ENCODE results near the gene PIK3C2B. TPM values are rescaled to one million over a fixed set of nuclear protein-coding genes. Genes with fewer than 3 reads are reported as not detected.

Gene PIK3C2B
- total RNA-seq, 2 donors from 2014 or later, result 21.2 to 21.7 TPM

DNA sequence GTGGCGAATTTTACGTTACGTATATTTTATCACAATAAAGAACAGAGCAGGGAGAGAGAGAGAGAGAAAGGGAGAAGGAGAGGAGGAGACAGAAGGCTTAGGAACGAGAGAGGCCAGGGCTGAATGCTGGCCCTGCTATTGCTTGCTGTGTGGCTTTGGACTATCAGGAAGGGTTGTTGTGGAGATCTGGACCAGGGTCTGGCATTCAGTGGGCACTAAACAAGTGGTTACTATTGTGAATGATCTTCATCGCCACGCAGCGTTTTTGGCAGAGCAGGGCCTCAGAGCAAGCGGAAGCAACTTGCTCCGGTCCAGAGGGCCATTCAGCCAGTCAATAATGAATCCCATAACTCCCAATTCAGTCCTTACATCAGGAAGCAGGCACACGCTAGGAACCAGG lies 26.4 kb downstream of the PIK3C2B start:
- ATAC-seq (no peak), DNase-seq (no peak)
- intact Hi-C loops (cut with DNase I), result no loop called here

GRCh38 chr1:204466416-204467405 lies 27.9 kb downstream of the PIK3C2B start:
- ATAC-seq, result peak; percentile 64 to 75

DNA sequence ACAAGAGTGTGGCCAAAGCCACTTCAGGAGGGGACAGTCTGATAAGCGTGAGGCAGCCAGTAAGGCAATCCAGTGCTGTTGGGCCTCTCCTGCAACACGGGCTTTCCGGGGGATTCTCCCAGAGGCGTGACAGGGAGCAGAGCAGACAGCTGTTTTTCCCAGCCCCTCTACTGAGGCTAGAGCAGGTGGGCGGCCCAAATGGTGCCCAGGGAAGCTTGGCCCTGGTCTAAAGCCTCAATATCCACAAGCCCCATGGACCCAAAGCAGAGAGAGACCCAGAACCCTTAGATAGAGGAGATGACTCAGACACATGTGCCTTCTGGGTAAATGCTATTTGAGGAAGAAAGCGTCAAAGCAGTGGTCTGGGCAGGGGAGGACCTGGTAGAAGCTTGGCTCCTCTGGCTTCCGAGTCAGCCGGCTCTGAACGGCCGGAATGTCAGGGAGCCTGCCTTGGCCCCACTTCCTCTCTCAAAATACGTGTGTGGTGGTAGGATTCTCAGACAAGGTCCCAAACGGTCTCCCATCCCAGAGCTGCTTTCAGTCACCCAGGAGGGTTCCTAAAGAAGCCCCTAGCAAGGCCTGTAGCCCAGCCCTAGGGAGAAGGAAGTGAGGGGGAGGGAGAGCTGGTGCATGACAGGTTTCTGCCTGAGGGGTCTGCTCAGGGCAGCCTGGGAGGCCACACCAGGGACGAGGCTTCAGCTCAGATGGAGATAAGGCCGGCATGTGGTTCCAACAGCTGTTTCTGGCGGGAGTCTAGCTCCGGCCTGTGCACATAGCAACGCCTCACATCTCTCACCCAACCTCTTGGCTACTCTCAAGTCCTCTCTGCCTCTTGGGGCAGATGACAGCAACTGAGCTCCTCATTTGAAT lies 28.8 kb downstream of the PIK3C2B start:
- ATAC-seq, result peak; percentile 45 to 51
- intact Hi-C loops (cut with DNase I), result no loop called here
- peak; percentile 39 for DNase-seq

More at GRCh38 chr1:204466416-204467405, 27.9 kb downstream of the PIK3C2B start:
- DNase-seq, result peak; percentile 55
- intact Hi-C loops (cut with DNase I), result no loop called here

GRCh38 chr1:204464701-204465100 lies 29.9 kb downstream of the PIK3C2B start:
- ATAC-seq (no peak), DNase-seq (no peak)
- intact Hi-C loops (cut with DNase I), result no loop called here

DNA sequence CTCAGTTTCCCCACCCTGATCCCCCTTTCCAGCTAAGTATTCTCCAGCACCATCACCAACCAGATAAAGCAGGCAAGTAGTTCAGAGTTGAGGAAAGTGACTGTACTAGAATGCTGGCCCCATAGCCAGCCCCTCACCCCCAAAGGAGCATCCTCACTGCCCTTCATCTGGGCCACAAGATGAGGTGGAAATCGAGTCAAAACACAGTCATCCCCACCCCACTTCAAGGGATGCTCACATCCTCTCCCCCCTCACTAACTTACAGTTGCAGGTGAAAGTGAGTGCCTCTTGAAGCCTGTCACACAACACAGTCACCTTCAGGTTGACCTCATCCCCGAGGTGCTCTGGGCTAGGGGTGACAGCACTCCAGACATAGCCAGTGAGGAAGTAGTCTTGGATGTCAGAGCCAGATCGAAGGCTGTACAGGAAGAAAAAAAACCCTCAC lies 30.4 kb downstream of the PIK3C2B start:
- intact Hi-C loops (cut with DNase I), result no loop called here
- ATAC-seq (no peak), DNase-seq (no peak)

- intact Hi-C loops (cut with DNase I), result no loop called here
- ATAC-seq (peak; percentile 7 to 34), DNase-seq (peak; percentile 63)
These were observed 31.2 kb downstream of the PIK3C2B start for GRCh38 chr1:204463125-204464060.

DNA sequence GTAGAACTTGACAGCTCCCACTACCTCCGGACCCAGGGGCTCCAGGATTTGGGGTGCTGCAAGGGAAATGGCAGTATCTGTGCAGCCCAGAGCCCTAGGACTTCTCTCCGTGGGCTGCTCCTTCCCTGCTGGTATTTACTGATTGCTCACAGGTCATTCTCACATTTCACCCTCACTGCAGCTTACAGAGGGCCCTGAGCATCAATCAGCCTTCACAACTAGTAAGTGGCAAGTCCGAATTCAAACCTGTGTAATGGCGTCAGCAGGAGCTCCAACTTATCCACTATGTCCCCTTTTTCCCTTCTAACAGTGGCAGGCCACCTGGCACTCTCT lies 32.4 kb downstream of the PIK3C2B start:
- intact Hi-C loops (cut with DNase I), result no loop called here
- DNase-seq, result no peak
- ATAC-seq, result no peak

DNA sequence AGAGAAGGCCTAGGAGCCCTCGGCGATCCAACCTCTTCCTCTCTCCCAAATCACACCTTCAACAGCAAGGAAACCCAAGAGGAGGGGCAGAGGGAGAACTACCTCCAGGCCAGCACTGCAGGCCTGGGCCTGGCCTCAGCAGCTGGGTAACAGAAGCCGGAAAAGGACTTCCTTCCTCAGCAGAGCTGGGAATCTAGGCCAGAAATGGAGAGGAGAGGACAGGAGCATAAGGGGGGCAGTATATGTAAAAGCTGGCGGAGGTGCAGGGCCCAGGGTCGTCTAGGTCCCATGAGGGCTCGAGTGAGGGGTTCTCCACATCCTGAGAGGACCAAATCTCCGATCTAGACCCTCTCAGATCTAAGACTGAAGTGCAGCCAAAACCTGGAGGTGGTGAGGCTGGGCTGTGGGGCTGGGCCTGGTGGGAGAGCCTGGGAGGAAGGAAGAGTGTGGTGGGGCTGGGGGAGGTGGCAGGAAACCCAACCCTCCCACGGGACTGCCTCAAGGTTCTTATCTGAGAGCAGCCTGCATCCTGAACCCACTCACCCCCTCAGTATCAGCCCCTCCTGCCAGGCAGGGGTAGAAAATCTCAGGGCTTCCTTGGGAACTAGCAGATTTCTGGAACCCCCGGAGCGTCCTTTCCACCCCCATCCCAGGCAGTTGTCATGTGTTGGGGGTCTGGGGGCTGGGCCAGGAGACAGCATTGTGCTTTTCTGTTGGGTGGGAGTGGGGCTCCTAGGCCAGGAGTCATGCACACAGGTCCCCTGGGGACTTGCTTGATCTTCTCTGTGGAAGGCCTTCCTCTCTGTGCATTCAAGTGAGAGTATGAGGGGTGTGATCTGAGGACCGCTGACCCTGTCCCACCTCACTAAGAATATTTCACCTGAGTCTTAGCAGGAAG lies 33.0 kb downstream of the PIK3C2B start:
- DNase-seq (peak; percentile 69), ATAC-seq (peak; percentile 25 to 28)
- intact Hi-C loops (cut with DNase I), result no loop called here

DNA sequence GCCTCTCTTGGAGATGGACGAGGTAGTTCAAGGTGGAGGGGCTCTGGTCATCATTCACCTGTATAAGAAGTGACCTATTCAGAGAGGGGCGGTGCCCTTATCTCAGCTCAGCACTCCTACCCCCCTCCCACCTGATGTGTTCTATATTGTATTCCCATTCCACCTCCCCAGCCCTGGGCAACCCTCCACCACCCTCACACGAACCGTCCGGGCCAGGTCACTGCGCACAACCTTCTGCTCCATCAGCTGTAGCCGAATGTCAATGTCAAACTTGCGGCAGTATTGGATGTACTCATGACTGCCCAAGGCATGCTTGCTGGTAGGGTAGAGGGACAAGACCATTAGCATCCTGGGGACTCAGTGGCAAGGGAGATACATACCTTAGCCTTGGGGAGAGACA lies 34.3 kb downstream of the PIK3C2B start:
- no peak for ATAC-seq
- DNase-seq, result no peak
- intact Hi-C loops (cut with DNase I), result no loop called here

DNA sequence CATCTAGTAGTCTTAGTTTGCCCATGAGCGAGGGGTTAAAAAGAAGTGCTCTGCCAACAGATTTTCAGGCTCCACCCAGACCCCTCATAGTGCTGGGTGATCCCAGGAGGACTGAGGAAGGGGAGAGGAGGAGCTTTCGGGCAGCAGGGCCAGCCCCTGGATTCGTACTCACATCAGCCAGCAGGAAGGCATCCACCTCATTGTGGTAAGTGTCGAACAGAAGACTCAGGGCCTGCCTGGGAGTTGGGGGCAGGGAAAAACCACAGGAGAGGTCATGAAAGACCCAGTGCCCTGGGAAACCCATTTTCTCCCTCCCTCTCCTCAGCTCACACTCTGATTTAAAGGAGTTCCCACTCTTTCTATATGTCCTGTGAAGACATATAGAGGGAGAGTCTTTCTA lies 34.9 kb downstream of the PIK3C2B start:
- ATAC-seq (no peak), DNase-seq (no peak)
- intact Hi-C loops (cut with DNase I), result no loop called here

DNA sequence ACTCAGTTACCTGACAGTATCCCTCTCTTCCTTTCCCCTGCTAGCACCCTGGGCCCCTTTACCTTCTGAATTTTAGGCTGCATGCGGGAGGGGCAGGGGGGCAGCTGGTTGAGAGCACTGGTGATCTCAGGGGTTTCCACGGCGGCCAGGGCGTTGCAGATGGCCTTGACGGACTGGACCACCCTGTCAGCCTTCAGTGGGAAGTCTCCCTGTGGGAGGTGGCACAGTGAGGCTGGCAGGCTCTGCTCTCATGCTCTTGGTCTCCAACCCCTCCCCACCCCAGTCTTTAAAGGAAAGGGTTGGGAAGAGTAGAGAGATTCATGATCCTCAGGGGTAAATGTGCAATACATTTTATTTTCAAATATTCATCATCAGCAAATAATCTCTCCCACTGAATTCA lies 36.9 kb downstream of the PIK3C2B start:
- intact Hi-C loops (cut with DNase I), result no loop called here
- DNase-seq, result no peak
- no peak for ATAC-seq

DNA sequence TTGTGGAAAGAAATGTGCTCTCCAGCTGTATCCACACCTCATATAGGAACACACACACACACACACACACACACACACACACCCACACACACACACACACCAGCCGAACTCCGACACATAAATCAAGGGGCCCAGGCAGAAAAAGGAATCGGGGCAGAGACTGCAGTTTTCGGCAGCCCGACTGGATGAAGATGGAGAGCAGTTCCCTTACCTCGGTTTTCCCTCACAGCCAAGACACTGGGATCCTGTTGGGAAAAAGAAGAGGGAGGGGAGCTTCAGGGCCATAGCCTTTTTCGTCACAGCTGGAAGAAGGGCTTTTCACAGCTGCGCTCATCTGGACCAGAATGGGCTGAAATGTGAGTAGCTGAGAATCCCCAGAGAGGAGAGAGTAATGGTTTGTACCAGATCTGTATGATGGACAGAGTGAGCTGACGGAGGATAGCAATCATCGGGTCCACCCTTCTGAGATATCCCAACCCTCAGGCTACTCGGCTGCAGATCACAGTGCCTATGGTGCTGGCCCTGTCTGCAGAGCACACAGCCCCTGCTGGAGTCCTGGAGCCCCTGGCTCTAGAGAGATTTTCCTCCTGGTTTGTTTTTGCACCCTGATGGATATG lies 37.7 kb downstream of the PIK3C2B start:
- no peak for DNase-seq
- peak; percentile 55 to 71 for ATAC-seq
- intact Hi-C loops (cut with DNase I), result no loop called here

- no peak for ATAC-seq
- no peak for DNase-seq
- intact Hi-C loops (cut with DNase I), result no loop called here
These were observed 38.8 kb downstream of the PIK3C2B start for GRCh38 chr1:204455831-204456145.

- DNase-seq, result no peak
- ATAC-seq, result no peak
- intact Hi-C loops (cut with DNase I), result no loop called here
These were observed 39.4 kb downstream of the PIK3C2B start for GRCh38 chr1:204455063-204455830.

DNA sequence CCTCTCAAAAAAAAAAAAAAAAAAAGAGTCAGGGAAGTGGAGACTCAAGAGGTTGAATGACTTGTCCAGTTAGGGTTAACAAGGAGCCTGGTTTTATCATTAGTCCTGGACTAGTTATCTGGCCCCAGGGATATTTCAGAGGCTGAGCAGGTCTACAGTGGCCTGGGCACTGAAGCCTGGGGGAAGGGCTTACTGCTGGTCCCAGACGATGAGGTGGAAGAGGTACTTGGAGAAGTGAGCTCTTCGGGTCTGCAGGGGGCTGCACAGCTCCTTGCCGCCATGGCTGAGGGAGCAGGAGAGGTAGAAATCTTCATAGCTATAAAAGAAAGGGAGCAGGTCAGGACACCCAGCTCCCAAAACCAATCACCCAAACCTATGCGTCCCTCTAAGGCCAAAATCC lies 40.1 kb downstream of the PIK3C2B start:
- no peak for ATAC-seq
- DNase-seq, result no peak
- intact Hi-C loops (cut with DNase I), result no loop called here

GRCh38 chr1:204453141-204453772 lies 41.3 kb downstream of the PIK3C2B start:
- intact Hi-C loops (cut with DNase I), result no loop called here
- DNase-seq (no peak), ATAC-seq (no peak)

Data from left cardiac atrium (tissue), 4 donors.